Measurements from ENCODE around the gene CDH24.

CDH24 gene

GRCh38 chr14:23056956-23057756, at the start of gene CDH24:
TSS of gene CDH24 (minus strand) at chr14:23057520. CDS start at chr14:23055733, 1,787 bp downstream.
- TF ChIP-seq GATA2 (IDR thresholded peaks at IDR 0.05; ENCODE audit: low read depth, low read length) (no peak), GATA3 (IDR thresholded peaks at IDR 0.05; ENCODE audit: low read depth, low read length) (no peak)

- TF ChIP-seq GATA3 (IDR thresholded peaks at IDR 0.05; ENCODE audit: low read depth, low read length) (no peak), GATA2 (IDR thresholded peaks at IDR 0.05; ENCODE audit: low read depth, low read length) (no peak)
Measured at GRCh38 chr14:23106747-23107045, 49.4 kb upstream of the CDH24 start.

GRCh38 chr14:23105348-23105824, 48.1 kb upstream of the CDH24 start:
- TF ChIP-seq GATA2 (IDR thresholded peaks at IDR 0.05; ENCODE audit: low read depth, low read length) (no peak), GATA3 (IDR thresholded peaks at IDR 0.05; ENCODE audit: low read depth, low read length) (no peak)

GRCh38 chr14:23104591-23105347, 47.4 kb upstream of the CDH24 start, which contains the start of gene CIROP:
TSS of gene CIROP (minus strand) at chr14:23104989. CDS start at chr14:23104920, 69 bp downstream.
- no peak for TF ChIP-seq GATA3 (IDR thresholded peaks at IDR 0.05; ENCODE audit: low read depth, low read length)
- no peak for TF ChIP-seq GATA2 (IDR thresholded peaks at IDR 0.05; ENCODE audit: low read depth, low read length)

GRCh38 chr14:23104070-23104590, 46.8 kb upstream of the CDH24 start:
- TF ChIP-seq GATA3 (IDR thresholded peaks at IDR 0.05; ENCODE audit: low read depth, low read length) (no peak), GATA2 (IDR thresholded peaks at IDR 0.05; ENCODE audit: low read depth, low read length) (no peak)

GRCh38 chr14:23103581-23103980, 46.3 kb upstream of the CDH24 start:
- TF ChIP-seq GATA3 (IDR thresholded peaks at IDR 0.05; ENCODE audit: low read depth, low read length) = no peak
- TF ChIP-seq GATA2 (IDR thresholded peaks at IDR 0.05; ENCODE audit: low read depth, low read length) = no peak

GRCh38 chr14:23102801-23103200, 45.5 kb upstream of the CDH24 start:
- no peak for TF ChIP-seq GATA2 (IDR thresholded peaks at IDR 0.05; ENCODE audit: low read depth, low read length)
- TF ChIP-seq GATA3 (IDR thresholded peaks at IDR 0.05; ENCODE audit: low read depth, low read length) = no peak

- no peak for TF ChIP-seq GATA3 (IDR thresholded peaks at IDR 0.05; ENCODE audit: low read depth, low read length)
- TF ChIP-seq GATA2 (IDR thresholded peaks at IDR 0.05; ENCODE audit: low read depth, low read length) = no peak
Measured at GRCh38 chr14:23101986-23102625, 44.8 kb upstream of the CDH24 start.

- no peak for TF ChIP-seq GATA3 (IDR thresholded peaks at IDR 0.05; ENCODE audit: low read depth, low read length)
- no peak for TF ChIP-seq GATA2 (IDR thresholded peaks at IDR 0.05; ENCODE audit: low read depth, low read length)
Measured at GRCh38 chr14:23101213-23101970, 44.1 kb upstream of the CDH24 start.

- TF ChIP-seq GATA2 (IDR thresholded peaks at IDR 0.05; ENCODE audit: low read depth, low read length) (no peak), GATA3 (IDR thresholded peaks at IDR 0.05; ENCODE audit: low read depth, low read length) (no peak)
Measured at GRCh38 chr14:23099212-23099861, 42.0 kb upstream of the CDH24 start.

- TF ChIP-seq GATA3 (IDR thresholded peaks at IDR 0.05; ENCODE audit: low read depth, low read length) (no peak), GATA2 (IDR thresholded peaks at IDR 0.05; ENCODE audit: low read depth, low read length) (no peak)
Measured at GRCh38 chr14:23097786-23098185, 40.5 kb upstream of the CDH24 start.

- no peak for TF ChIP-seq GATA2 (IDR thresholded peaks at IDR 0.05; ENCODE audit: low read depth, low read length)
- no peak for TF ChIP-seq GATA3 (IDR thresholded peaks at IDR 0.05; ENCODE audit: low read depth, low read length)
Measured at GRCh38 chr14:23095196-23096108, 38.1 kb upstream of the CDH24 start, which contains the start of gene C14orf119. TSS of gene C14orf119 (plus strand) at chr14:23095505. CDS start at chr14:23097659, 2,154 bp downstream.

All from SH-SY5Y (cell line).